Measurements from ENCODE around the gene MRLN.

GRCh38 chr10:59801171-59801570 lies 47.9 kb upstream of the MRLN start:
- TF ChIP-seq CTCF (conservative IDR thresholded peaks at IDR 0.05 in 1 of 2, IDR thresholded peaks at IDR 0.05 in 1 of 2; ENCODE audit: low read depth in 1 of 2, low read length in 2 of 2): no peak
- TF ChIP-seq EZH2 (IDR thresholded peaks at IDR 0.05; ENCODE audit: low read length, missing control alignments): no peak

All from fibroblast of lung (primary cell).